ENCODE measurements around the gene ZFYVE27.

ZFYVE27 gene

DNA sequence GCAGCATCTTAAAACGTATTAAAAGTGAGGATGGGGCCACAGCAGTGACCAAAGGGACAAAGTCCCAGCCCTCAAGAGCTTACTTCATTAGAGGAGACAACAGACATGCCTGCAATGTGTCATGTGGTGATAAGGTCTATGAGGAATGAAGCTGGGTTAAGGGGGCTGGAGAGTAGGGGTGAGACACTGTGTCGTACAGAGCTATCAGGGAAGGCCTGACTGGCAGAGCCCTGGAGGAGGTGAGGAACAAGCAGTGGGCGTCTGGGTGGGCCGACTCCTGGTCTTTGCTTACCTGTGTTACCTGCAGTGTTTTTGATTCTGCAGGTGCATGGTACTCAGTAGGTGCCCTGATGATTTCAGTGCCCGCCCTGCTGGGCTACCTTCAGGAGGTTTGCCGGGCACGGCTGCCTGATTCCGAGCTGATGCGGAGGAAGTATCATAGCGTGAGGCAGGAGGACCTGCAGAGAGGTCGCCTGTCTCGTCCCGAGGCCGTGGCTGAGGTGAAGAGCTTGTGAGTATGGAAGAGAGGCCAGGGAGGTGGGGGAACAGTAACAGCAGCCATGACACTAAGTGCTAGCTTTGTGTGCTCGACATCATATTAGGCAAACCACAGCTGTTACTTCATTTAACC is 7.6 kb downstream of the ZFYVE27 start:
- no peak for DNase-seq

DNA sequence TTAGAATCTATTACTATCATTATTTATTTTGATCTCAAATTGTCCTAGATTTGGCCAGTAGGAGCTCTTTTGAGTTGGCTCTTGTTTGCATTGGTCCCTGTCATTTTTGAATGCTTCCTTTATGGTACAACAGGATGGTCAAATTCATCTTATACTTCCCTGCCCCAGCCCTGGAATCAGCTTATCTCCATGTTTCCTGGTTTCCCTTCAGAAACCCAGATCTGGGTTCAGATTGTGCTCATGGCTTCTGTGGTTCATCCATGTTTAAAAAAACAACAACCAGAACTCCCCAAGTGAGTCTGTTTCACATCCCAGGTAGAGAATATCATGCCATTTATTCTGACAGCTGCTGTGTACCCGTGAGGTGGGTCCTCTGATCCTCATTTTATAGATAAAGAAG is 10.6 kb downstream of the ZFYVE27 start:
- no peak for DNase-seq

DNA sequence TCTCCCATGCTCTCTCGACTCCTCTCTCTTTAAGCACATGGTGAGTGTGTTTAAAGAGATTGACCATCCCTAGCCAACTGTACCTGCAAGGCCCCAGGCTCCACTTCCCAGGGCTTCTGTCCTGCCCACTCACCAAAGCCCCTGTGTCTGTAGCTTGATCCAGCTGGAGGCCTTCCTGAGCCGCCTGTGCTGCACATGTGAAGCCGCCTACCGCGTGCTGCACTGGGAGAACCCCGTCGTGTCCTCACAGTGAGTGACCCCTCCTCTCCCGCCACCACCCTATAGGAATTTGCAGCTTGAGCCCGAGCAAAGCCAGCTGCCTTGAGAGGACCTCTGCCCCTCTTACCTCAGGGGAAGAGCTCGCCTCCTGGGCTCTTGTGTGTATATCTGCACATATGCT is 11.2 kb downstream of the ZFYVE27 start:
- DNase-seq: no peak

DNA sequence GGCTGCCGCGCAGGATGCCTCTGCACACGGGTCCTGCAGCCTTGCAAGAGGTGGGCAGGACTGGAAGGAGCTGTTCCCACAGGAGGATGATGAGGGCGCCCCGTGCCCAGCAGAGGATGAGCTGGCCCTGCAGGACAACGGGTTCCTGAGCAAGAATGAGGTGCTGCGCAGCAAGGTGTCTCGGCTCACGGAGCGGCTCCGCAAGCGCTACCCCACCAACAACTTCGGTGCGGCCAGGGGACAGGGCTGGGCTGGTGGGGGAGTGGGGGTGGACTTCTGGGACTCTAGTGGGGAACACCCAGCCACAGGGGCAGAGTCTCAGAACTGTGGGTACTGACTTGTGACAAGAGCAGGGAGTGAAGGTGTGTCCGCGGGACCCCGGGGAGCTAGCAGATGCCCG is 16.0 kb downstream of the ZFYVE27 start:
- no peak for DNase-seq

DNA sequence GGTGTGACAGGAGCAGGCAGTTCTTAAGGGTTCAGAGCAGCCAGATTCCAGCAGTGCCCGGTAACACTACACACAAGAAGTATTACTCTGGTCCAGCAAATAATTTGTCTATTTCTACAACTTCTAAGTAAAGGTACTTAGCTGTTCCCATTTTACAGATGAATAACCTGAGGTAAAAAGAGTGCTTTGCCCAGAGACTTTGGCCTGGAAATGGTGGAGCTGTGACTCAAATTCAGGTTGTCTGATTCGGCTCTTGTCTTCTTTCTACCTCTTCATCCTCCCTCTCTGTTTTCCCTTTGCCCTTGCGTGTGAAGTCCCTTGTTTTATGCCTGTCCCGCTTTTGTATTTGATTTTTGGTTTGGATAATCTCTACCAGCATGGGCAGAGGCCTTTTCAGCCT is 17.8 kb downstream of the ZFYVE27 start:
- DNase-seq: no peak

DNA sequence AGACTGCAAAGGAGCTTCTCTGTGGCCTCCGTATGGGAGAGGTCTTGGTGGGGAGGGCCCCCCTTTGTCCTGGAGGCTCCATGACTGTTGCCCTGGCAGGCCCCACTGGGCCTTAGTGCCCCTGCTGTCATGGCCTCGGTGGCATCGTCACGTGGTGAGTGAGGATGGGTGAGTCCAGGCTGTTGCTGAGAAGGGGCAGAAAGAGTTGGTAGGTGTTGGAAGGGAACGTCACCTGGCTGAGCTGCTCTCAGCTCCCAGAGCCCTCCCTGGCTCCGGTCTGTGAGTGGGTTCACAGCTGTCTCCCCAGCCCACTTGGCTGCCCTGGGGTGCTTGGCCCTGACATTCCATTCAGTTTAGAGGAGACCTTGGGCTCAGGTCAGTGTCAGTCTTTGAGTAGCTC is 18.8 kb downstream of the ZFYVE27 start:
- no peak for DNase-seq

DNA sequence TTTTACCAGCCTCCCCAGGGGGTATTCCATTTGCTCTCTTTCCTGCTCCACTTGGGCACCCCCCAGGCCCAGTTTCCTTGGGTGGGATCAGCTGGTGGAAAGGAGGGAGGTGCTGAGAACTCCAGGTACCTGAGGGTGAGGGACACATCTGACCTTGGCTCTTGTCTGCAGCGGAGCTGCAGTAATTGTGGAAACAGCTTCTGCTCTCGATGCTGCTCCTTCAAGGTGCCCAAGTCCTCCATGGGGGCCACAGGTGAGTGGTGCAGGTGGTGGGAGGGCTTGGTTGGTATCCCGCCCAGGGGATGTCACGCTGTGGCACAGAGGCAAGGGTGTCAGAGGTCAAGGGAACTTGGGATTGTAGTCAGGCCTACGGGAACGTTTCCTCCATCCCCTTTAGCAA is 20.5 kb downstream of the ZFYVE27 start:
- no peak for DNase-seq

DNA sequence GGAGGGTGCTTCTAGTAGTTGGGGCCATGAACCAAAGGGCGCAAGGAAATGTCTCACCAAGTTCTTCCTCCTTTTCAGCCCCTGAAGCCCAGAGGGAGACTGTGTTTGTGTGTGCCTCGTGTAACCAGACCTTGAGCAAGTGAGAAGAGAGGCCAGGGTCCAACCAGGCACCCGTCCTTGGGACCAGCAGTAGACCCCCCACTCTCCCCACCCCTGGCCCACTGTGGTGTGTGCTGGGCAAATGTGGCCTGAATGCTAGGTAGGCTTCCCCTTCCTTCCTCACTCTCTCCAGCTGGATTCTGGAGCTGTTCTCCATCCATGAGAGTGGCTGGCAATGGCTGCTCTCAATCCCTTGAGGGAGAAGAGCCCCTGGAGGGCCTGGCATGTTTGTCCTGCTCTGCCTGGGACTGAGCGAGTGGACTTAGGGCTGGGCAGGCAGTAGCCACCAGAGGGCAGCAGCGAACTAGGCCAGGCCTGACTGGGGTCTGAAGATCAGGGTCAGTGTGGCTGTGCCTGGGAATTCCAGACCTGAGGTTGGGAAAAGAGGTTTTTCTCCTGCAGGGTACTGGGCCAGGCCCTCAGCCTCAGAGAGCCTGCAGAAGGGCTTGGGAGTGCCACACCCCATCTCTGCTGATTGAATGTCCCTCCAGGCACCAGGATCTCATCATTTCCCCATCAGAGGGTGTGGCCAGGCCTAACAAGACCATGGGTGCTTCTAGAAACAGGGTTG is 22.4 kb downstream of the ZFYVE27 start:
- DNase-seq: peak; percentile 19 to 42

DNA sequence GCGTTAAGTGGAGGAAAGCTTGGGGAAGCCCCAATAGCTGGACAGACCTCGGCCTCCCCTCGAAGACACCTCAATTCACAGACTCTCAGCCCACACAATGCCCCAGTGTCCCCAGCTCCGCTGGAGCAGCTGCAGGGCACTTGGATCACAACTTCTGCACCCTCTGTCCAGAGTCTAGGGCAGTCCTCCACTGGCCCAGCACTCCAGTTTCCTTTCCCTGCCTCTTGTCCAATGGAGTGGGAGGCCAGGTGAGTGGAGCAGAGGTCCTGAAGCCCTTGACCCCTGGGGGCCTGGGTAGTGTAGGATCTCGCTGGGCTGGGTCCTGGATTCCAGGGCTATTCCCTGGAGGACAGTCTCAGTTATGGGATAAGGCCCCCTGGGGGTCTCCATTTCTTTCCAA is 23.0 kb downstream of the ZFYVE27 start:
- DNase-seq: no peak

DNA sequence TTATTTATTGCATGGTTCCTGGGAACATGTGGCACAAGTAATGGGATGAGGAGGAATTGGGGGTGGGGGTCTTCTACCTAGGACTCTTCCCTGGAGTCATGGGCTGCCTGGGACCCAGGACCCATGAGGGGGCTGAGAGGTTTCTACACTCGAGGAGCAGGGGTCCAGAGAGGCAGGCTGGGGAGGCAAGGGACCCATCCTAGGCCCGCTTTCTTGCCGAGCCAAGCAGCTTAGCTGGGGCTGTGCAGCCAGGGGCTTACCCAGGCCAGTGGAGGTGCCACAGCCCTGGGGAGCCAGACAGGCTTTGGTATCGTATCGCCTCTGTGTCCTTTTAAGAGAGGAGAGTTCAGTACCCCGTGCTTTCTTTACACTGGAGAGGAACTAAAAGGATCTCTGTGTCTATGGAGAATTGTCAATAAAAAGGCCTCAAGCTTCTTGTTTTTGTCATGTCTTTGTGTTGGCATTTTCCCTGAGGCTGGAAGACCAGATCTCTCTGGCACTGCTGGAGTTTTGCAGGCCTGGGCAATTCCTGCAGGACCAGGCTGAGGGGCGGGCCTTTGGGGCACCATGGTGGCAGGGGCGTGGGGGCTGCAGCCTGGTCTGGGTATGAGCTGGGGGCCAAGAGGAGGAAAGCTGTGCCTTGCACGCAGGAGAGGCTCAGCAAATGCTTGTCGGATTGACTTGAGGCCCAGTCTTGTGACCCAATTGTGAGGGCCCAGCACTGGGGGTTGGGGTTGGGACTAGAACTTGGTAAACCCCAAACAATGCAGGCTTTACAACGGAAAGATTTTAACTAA is 23.7 kb downstream of the ZFYVE27 start:
- no peak for DNase-seq

DNA sequence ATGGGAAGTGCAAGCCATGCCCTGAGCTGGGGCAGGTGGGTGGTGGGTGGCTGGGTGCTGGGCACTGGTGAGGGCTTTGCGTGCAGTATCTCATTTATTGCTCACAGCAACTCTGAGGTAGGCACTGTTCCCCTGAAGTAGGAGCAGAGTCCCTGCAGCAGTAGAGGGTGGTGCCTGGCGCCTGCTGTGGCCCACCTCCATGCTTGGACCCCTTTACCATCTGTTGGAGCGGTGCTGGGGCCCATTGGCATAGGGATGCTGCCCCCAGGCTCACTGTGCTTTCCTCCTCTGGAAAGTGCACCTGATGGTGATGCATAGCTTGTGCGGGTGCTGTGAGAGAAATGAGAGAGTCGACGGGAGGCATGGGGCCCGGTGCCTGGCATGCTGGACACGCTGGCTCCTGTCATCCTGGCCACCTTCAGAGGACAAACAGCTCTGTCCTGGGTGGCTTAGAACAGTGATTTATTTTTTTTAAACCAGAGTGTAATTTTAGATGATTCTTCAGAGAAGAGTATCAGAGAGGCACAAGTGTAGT is 24.5 kb downstream of the ZFYVE27 start:
- DNase-seq: no peak

DNA sequence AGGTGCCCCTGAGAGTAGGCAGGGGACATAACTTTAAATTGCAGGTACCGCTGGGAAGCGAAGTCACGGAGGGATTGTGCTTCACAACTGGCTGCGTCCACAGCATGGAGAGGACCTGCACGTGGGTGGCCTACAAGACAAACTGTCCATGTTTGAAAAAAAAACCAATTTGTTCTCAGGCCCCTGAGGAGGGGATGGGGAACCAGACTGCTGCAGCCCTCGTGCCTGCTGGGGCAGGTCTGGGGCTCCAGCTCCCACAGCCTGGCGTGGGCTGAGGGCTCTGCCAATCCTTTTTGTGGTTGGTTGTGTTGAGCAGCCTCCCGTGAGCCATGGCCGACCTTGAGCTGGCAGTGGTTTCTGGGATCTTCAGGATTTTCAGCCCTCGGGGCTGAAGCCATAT is 25.1 kb downstream of the ZFYVE27 start:
- DNase-seq: no peak

DNA sequence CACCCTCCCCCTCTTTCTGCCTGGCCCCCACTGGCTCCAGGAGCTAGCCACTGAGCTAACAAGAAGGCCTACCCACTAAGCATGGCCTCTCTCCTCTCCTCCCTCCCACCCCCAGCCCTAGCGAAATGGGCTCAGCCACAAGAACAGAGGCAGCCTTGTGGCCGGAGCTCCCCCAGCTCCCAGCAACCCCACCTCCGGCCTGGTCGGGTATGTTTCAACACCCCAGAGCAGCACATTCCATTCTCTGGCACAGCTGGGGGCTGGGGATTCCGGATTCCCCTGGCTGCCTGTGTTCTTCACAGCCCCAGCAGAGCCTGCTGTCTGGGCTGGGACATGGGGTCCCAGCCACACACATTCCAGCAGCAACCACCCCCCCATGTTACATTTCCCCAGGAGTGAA is 25.9 kb downstream of the ZFYVE27 start:
- DNase-seq: no peak

DNA sequence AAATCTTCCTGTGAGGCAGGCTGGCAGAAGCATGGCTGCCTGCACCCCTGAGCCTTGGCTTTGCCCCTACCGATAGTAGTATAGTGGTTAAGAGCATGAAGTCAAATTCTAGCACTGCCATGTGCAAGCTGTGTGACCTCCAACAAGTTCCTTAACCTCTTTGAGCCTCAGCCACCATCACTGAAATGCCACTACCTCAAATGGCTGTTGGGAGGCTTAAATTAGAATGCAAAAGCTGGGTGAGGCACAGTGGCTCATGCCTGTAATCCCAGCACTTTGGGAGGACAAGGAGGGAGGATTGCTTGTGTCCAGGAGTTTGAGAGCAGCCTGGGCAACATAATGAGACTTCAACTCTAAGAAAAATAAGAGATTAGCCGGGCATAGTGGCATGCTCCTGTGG is 26.5 kb downstream of the ZFYVE27 start:
- DNase-seq: no peak

DNA sequence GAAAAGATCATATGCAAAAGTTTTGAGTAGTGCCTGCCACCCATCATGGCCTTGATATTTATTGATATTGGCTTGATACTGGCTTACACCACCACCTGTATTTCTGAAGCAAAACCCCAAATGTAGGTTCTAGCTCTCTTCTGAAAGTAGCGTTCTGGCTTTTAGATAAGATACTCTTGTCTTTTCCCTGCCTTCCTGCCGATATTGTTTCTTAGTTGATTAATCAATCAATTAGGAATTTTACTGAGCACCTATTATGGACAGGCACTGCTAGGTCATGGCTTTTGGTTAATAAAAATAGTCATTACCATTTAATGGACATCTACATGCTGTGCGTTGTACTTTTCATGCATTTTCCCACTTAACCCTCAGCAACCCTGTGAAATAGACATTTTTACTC is 27.0 kb downstream of the ZFYVE27 start:
- no peak for DNase-seq

DNA sequence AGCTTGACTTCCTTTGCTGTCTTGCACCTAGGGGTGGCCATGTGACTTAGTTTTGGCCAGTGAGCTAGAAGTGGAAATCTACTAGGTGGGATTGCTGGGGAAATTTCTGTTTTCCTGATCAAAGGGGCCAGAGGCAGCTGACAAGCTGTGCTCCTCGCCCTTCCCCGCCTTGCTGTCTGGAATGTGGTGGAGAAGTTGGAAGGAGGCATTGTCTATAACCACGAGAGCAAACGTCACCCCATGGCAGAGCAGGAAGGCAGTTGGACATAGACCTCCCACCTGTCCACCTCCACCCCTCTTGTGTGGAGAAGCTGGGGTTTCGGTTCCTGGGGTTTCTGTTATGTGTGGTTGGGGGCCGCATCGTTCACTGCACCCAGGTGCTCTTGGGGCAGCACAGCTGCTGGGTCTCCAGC is 27.6 kb downstream of the ZFYVE27 start:
- DNase-seq: no peak

DNA sequence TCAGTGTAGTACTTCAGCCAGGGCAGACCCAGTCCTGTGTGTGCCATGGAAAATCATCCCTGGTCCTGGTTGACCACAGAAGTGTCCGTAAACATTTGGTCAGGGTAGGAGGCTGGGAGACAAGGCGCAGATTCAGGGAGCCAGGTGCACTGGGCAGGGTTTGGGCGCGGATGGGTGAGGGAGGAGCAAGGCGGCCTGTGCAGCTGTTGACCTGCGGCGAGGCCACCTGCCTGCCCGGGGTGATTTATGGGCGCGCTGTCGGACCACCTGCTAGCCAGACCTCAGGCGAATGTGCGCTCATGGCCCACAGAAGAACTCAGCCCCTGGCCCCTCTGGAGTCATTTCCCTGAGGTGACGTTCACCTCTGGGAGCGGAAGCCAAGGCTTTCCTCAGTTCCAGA is 28.3 kb downstream of the ZFYVE27 start:
- DNase-seq: no peak

DNA sequence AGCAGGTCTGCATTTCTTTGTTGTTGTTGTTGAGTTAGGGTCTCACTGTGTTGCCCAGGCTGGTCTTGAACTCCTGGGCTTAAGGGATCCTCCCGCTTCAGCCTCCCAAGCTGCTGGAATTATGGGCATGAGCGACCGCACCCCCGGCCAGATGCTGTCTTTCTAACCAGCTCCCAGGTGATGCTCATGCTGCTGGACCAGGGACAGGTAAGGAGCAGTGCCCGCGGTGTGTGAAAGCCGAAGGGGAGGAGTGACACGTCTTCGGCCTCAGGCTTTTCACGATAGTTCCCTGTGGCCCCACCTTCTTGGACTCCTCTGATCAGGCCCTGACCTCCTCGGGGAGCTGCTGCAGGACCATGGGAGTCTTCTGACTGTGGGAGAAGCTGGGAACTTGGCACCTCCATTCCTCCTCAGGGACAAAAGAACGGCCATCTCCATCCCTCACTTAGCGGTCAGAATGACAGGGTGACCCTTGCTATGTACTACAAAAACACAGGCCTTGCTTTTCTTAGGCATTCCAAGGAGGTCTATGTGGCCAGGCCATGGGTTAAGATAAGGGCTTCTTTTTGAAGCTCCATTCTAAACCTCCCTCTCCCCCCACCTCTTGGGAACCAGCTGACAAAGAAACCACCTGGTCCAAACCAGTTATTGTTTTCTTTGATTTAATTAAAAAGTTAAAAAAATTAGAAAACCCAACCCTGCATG is 29.3 kb downstream of the ZFYVE27 start:
- no peak for DNase-seq

DNA sequence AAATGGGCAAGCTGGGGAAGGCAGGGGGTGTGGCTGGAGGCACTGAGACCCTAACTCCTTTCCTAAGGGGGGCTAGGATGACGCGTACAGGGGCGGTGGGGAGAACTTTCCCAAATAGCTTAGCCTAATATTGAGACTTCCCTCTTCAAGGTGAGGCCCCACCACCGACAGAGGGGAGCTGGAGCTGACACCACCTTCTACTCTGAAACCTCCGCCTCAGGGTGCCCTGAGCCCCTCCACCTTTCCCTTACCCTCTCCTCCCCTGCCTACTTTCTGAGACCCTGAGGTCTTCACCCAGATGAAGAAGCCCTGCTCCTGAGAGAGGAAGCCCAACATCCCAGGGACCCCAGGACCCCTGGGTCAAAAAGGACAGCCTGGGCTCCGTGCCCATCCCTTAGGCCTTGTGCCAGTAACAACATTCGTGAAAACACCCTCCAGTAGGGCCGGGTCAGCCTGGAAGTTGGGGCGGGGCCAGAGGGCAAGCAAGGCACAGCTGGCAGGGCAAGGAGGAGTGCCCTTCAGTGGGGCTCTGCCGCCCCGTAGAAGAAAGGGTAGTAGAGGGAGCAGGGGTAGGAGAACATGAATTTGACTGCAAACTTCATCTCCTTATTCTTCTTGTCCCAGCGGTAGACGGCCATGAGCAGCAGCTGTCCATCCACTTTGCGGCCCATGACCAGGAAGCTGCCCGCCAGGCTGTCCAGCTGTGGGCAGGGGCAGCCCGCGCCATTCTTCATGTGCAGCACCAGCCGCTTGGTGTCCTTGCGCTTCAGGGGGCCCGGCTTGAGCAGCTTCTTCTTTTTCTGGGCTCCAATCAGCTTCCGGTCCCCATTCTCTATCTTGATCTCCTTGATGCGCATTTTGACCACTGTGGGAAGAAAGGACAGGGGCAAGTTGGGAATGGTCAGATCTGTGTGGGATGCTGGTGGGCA is 30.3 kb downstream of the ZFYVE27 start:
- DNase-seq: no peak

DNA sequence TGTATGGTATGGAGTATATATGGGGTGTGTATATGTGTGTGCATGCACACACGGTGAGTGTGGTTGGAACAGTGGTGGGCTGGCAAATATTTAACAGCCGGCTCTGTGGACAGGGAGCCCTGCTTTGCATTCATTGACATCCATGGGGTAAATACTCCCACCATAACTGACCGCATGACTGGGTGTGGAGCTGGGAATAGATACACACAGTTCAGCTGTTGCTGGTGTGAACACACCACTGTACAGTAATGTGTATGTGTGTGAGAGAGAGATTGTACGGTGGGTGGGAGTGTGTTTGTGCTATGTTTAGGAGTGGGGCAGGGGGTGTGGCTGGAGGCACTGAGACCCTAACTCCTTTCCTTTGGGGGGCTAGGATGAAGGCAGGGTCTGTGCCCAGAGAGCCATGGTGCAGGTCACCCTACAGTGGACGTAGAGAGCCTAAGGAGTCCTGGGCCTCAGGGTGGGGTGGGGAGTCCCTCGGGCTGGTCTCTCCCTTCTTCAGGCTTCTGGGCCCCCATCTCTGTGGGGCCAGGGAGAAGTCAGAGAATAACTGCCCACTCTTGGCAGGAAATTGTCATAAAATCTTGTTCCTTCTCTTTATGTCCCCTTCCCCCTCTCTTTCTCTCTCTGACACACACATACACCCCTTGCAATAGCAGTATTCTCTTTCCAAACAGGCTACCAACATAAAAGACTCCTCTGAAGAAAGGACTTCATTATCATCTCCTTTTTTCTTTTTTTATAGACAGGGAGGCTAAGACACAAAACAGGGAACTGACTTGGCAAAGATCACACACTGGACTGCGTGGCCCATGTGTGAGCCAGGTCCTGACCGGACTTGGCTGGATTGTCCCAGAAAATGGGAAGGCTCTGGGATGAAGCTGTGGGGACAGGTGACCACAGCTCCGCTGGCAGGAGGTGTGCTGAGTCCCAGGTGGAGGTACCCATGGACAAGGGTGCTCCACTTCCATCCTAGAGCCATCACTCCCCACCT is 31.7 kb downstream of the ZFYVE27 start:
- no peak for DNase-seq

DNA sequence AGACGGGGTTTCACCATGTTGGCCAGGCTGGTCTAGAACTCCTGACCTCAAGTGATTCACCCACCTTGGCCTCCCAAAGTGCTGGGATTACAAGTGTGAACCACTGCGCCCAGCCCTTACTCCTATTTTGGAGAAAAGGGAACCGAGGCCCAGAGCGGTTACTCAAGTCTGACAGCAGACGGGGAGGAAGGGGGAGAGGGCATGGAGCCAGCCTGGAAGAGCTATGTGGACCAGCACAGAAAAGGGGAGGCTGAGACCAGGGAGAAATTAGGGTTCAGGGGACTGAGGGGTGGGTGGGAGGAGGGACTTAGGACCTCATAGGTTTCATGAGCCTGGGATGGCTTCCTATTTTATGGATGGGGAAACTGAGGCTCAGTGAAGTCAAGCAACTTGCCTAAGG is 33.3 kb downstream of the ZFYVE27 start:
- DNase-seq: no peak
